Adipocyte (in vitro differentiated cells): ENCODE results near the gene IFNLR1.

Source experiments
- DNase-seq: peaks from one replicate; pipeline ENCODE4 v3.0.0-alpha.2; 2015; ENCODE audit warnings: low read depth
- H3K27me3 ChIP-seq: replicated peaks from 2 replicates; pipeline ENCODE4 v1.7.0; 2013; ENCODE audit warnings: mild to moderate bottlenecking, low read length, moderate library complexity; ENCODE audit not compliant: control insufficient read depth, insufficient read depth
- H3K36me3 ChIP-seq: 2 replicates; pipeline ENCODE4 v1.7.0; 2013; ENCODE audit warnings: low read length, mild to moderate bottlenecking, moderate library complexity; ENCODE audit not compliant: control insufficient read depth, insufficient read depth, severe bottlenecking
- H3K4me1 ChIP-seq: 2 replicates; pipeline ENCODE4 v1.7.0; 2013; ENCODE audit warnings: mild to moderate bottlenecking, low read length, moderate library complexity; ENCODE audit not compliant: control insufficient read depth, insufficient read depth
- H3K4me3 ChIP-seq: 2 replicates; pipeline ENCODE4 v1.7.0; 2013; ENCODE audit warnings: mild to moderate bottlenecking, low read length, moderate library complexity
- H3K9ac ChIP-seq: 2 replicates; pipeline ENCODE4 v1.7.0; 2013; ENCODE audit warnings: mild to moderate bottlenecking, low read length, moderate library complexity
- H3K9me3 ChIP-seq: 2 replicates; pipeline ENCODE4 v1.7.0; 2013; ENCODE audit warnings: mild to moderate bottlenecking, low read length, moderate library complexity; ENCODE audit not compliant: control insufficient read depth

The IFNLR1 gene

DNA sequence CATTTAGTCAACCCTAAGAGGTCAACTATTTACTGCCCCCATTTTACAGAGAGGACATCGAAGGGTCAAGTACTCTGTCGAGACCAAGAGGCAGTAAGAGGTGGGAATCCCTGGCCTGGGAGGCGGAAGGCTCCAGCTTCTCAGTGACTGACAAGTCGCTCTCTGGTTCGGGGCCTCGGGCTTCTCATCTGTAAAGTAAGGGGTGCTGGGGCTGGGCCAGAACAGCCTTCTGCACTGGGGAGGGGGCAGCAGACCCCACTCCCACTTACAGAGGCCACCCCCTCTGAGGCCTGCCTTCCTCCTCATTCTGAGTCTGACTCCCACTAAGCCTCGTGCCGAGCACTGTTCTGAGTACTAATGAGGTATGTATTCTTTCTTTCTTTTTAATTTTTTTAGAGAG is 17.0 kb upstream of the IFNLR1 start:
- no peak overlapping the region for H3K9ac ChIP-seq
- peaks cover 4% of the 10 kb centered on the region for H3K4me1 ChIP-seq
- no peaks in the 10 kb centered on the region for H3K9me3 ChIP-seq
- peaks cover 20% of the 10 kb centered on the region for H3K27me3 ChIP-seq
- no peak for DNase-seq
- H3K36me3 ChIP-seq: no peaks in the 10 kb centered on the region
- no peak overlapping the region for H3K4me3 ChIP-seq

DNA sequence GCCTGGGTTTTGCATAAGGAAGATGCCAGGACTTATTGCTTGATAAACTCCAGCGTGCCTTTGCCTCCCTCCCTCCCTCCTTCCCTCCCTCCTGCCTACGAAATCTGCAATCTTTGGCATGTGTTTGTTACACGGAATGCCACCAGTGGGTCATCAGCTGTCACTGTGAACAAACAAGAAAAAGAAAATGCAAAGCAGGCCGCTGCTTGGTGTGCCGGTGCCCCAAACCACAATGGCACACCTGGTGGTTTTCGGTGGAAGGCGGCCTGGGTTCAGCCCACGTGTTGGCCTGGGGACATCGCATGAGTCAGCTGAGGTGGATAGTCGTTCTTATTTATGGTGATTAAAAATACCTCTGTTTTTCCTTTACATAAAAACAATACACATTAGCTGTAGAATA is 16.3 kb upstream of the IFNLR1 start:
- H3K9ac ChIP-seq: no peak overlapping the region
- DNase-seq: no peak
- peaks cover 18% of the 10 kb centered on the region for H3K27me3 ChIP-seq
- H3K4me3 ChIP-seq: no peak overlapping the region
- H3K36me3 ChIP-seq: no peaks in the 10 kb centered on the region
- H3K9me3 ChIP-seq: no peaks in the 10 kb centered on the region
- peaks cover 4% of the 10 kb centered on the region for H3K4me1 ChIP-seq

DNA sequence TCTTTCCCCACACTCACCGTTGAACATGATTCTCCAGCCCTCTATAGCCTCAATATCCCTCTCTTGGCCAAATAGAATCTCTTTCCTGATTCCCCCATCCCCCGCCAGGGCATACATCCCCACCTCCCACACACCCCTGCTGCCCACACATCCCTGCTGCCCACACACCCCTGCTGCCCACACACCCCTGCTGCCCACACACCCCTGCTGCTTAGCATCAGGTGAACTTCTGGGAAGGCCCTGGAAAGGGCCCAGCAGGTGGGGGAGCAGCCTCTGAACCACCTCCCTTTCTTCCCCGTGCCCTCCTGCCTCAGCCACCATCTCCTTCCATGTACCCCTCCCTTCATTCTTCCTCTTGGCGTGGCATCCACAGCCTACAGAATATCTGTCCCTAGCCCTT is 15.9 kb upstream of the IFNLR1 start:
- Histone ChIP-seq H3K9ac (no peak overlapping the region), H3K4me1 (peaks cover 4% of the 10 kb centered on the region)
- DNase-seq: no peak

DNA sequence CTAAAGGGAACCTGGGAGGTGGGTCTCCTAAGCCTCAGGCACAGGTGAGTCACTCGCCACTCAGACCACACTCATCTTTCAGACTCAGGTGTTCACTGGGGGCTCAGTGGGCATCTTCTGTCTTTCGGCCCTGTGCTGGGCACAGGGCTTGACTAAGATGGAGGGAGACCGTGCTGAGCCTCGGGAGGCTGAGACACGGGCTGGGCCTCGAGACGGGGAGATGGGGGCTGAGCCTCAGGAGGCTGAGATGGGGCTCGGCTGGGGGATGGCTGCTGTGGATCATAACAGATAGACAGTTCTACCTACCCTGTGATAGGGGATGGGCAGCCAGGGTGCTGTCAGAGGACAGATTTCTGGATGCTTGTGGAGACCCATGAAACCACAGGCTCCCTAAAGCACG is 15.5 kb upstream of the IFNLR1 start:
- H3K27me3 ChIP-seq: peaks cover 11% of the 10 kb centered on the region
- peaks cover 4% of the 10 kb centered on the region for H3K4me1 ChIP-seq
- H3K4me3 ChIP-seq: no peak overlapping the region
- peak overlapping the region; percentile 51 for H3K9ac ChIP-seq
- DNase-seq: no peak
- no peaks in the 10 kb centered on the region for H3K9me3 ChIP-seq
- no peaks in the 10 kb centered on the region for H3K36me3 ChIP-seq

More for the DNA sequence above, 15.9 kb upstream of the IFNLR1 start:
- Histone ChIP-seq H3K4me3 (no peak overlapping the region), H3K36me3 (no peaks in the 10 kb centered on the region), H3K27me3 (peaks cover 14% of the 10 kb centered on the region), H3K9me3 (no peaks in the 10 kb centered on the region)

DNA sequence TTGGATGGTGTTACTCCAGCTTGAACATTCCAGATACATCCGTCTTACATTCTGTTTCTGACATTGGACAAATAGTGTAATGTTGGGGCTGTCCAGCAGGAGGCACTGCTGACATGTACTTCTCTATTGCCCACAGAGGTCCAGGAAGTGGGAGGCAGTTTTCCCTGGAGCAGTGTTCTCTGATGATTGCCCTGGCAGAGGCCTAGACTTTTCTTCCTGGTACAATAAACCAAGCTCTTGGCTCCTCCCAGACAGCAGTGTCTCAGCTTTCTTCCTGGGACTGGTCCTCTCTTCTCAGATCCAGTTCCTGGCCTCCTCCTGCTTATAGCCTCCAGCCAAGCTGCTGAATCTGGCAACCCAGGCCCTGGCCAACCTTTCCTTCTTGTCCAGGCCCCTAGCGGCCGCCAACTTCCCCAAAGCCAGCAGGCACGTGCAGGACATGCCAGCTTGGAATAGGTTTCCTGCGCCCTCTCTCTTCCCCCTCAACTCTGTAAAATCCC is 14.9 kb upstream of the IFNLR1 start:
- Histone ChIP-seq H3K27me3 (peaks cover 9% of the 10 kb centered on the region), H3K36me3 (no peaks in the 10 kb centered on the region)
- peak; percentile 88 for DNase-seq

DNA sequence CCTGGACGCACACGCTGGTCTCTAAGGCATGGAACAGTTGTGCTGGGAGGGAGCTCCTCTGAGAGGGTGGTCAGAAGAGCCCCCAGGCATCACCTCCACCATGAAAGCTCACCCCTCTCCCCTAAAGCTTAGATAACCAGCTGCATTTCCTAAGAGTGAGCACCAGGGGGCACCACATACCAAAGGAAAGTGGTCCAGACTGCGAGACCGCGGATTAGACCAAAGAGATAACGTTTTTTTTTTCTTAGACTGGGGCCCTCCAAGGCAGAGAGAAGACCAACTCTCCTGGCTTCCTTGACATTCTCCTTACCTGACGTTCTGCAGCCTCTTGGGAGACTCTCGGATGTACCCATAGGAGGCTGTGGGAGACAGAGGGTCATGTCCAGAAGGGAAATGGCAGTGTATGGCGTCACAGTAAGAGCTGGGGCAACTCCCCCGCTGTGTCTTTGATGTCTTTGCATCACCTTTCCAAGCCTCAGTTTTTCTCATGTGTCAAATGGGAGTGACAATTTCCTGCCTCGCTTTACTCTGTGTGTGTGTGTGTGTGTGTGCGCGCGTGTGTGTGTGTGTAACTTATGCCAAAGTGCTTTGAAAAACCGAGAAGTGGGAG is 12.3 kb upstream of the IFNLR1 start:
- Histone ChIP-seq H3K4me1 (peaks cover 4% of the 10 kb centered on the region), H3K36me3 (no peaks in the 10 kb centered on the region), H3K27me3 (no peaks in the 10 kb centered on the region), H3K4me3 (no peak overlapping the region), H3K9me3 (no peaks in the 10 kb centered on the region), H3K9ac (no peak overlapping the region)
- peak; percentile 85 for DNase-seq

More for the DNA sequence above, 14.9 kb upstream of the IFNLR1 start:
- Histone ChIP-seq H3K4me1 (peaks cover 4% of the 10 kb centered on the region), H3K4me3 (no peak overlapping the region), H3K9ac (peak overlapping the region; percentile 51), H3K9me3 (no peaks in the 10 kb centered on the region)

DNA sequence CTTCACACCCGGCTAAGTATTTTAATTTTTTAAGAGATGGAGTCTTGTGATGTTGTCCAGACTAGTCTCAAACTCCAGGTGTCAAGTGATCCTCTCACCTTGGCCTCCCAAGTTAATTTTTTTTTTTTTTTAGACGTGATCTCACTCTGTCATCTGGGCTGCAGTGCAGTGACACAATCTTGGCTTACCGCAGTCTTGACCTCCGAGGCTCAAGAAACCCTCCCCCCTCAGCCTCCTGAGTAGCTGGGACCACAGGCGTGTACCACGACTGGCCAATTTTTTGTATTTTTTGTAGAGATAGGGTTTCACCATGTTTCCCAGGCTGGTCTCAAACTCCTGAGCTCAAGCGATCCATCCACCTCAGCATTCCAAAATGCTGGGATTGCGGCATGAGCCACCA is 11.7 kb upstream of the IFNLR1 start:
- no peaks in the 10 kb centered on the region for H3K36me3 ChIP-seq
- no peak for DNase-seq
- no peak overlapping the region for H3K4me3 ChIP-seq
- H3K9ac ChIP-seq: no peak overlapping the region
- peaks cover 4% of the 10 kb centered on the region for H3K4me1 ChIP-seq
- no peaks in the 10 kb centered on the region for H3K27me3 ChIP-seq
- no peaks in the 10 kb centered on the region for H3K9me3 ChIP-seq

DNA sequence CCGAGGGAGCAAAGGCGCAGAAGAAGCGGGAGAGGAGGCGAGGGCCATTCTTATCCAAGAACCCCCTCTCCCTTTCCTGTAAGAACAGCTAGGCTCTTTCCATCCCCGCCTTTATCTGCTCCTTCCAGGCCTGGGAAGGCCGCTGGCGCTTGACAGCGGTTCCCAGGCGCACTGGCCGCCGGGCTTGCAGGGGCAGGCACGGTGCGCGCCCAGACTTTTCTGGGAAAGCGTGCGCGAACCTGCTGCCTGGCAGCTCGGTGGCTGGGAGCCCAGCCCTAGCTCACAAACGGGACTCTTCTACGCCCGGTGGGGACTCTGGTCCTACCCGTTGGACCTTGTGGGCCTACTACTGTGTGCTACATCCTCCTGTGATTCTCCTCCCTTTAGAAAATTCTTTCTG is 8.8 kb upstream of the IFNLR1 start:
- H3K4me3 ChIP-seq: no peak overlapping the region
- no peaks in the 10 kb centered on the region for H3K36me3 ChIP-seq
- DNase-seq: no peak
- H3K4me1 ChIP-seq: peaks cover 8% of the 10 kb centered on the region
- no peak overlapping the region for H3K9ac ChIP-seq
- H3K9me3 ChIP-seq: no peaks in the 10 kb centered on the region
- no peaks in the 10 kb centered on the region for H3K27me3 ChIP-seq

DNA sequence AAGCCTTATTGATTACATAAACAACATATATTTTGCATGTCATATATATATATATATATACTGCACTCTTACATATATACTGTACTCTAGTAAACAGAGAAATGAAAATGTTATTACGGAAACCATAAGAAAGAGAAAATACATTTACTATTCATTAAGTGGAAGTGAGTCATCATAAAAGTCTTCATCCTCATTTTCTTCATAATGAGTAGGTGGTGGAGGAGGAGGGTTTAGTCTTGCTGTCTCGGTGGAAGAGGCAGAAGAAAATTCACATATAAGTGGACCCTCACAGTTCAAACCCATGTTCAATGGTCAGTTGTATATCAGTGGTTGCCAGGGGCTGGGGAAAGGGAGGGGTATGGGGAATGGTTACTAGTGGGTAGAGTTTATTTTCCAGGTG is 8.0 kb upstream of the IFNLR1 start:
- Histone ChIP-seq H3K27me3 (no peaks in the 10 kb centered on the region), H3K4me3 (no peak overlapping the region), H3K9me3 (no peaks in the 10 kb centered on the region), H3K9ac (no peak overlapping the region), H3K4me1 (peaks cover 8% of the 10 kb centered on the region), H3K36me3 (no peaks in the 10 kb centered on the region)
- no peak for DNase-seq

DNA sequence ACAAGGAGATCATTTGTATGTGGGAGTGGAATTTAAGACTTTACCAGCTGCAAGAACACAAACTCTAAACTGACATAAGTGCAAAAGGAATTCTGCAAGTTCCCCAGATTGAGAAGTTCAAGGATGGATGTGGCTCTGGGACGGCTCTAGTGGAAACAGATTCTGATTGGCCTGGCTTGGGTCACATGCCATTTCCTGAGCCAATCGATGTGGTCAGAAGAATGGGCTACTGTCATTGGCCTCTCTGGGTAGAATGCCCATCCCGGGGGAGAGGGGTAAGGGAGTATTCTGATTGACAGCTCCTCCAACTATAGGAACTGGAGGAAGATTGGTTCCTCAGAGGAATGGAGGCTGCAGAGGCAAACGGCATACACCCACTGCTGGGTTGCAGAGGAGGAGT is 6.0 kb upstream of the IFNLR1 start:
- DNase-seq: peak; percentile 34
- H3K36me3 ChIP-seq: no peaks in the 10 kb centered on the region

DNA sequence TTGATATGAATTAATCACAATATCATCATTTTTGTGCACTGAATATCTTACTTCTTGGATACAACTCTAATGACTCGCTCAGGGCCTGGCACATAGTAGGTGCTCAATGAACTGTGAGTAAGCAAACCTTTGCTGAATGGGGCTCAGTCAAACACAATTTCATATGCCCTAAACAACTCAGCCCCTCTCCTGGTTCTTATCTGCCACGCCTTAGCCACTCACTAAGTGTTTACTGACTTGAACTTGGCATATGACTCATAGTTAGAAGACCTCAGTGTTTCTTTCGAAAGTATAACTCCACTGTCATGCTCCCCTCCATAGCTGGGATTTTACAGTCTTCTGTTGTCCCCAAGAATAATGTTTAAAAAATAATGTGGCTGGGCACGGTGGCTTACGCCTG is 4.8 kb upstream of the IFNLR1 start:
- Histone ChIP-seq H3K27me3 (peaks cover 6% of the 10 kb centered on the region), H3K36me3 (no peaks in the 10 kb centered on the region), H3K4me3 (no peak overlapping the region), H3K9me3 (no peaks in the 10 kb centered on the region), H3K4me1 (peaks cover 8% of the 10 kb centered on the region), H3K9ac (no peak overlapping the region)
- peak; percentile 40 for DNase-seq

More for the DNA sequence above, 6.0 kb upstream of the IFNLR1 start:
- Histone ChIP-seq H3K9me3 (no peaks in the 10 kb centered on the region), H3K27me3 (no peaks in the 10 kb centered on the region), H3K9ac (no peak overlapping the region), H3K4me1 (peaks cover 8% of the 10 kb centered on the region), H3K4me3 (no peak overlapping the region)

DNA sequence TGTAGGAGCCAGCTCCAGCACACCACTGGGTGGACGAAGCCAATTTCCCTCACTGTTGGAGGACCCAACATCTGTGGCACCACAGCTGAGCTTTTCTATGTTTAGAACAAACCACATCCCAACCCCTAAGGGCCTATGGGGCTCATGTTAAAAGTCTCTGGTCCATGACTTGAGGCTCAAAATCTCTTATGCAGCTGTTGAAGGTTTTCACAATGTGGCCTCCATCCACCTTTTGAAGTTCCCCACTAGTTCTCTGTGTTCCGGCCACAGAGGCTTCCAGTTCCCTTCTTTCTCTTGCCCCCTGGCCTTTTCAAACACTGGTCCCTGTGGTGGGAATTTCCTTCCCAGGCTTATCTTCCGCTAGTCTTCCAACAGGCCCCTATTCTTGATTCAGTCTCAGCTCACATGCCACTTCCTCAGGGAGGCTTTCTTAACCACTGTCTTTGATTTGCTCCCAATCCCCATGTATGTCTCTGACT is 3.9 kb upstream of the IFNLR1 start:
- H3K9me3 ChIP-seq: no peaks in the 10 kb centered on the region
- H3K36me3 ChIP-seq: no peaks in the 10 kb centered on the region
- no peak for DNase-seq
- no peak overlapping the region for H3K9ac ChIP-seq
- H3K4me1 ChIP-seq: peaks cover 8% of the 10 kb centered on the region
- H3K4me3 ChIP-seq: no peak overlapping the region
- peaks cover 6% of the 10 kb centered on the region for H3K27me3 ChIP-seq
